Psoas muscle (tissue), 8 donors: ENCODE measurements around the gene ZNF41. TPM values are rescaled to one million over a fixed set of nuclear protein-coding genes. Genes with fewer than 3 reads are reported as not detected.

Experiments
- ATAC-seq, 4 donors: fragments of 200-7000 bp; cut with Tn5 transposase; one replicate each; pipeline ENCODE4 v1.9.1; 2020; ENCODE audit warnings: moderate library complexity in 3 of 4, mild to moderate bottlenecking in 2 of 4
- DNase-seq, 2 donors: peaks; one replicate each; pipeline ENCODE4 v3.0.0-alpha.2; 2020
- H3K27ac ChIP-seq: fragments of 200-600 bp; one replicate; pipeline ENCODE4 v1.8.0; 2022
- H3K27me3 ChIP-seq, 3 donors: fragments of 200-600 bp in 1 of 3; one replicate each; pipeline versions ENCODE4 v1.6.1 to v1.8.0; 2013 to 2022; ENCODE audit warnings: low read length in 2 of 3, mild to moderate bottlenecking in 2 of 3, moderate library complexity in 1 of 3; ENCODE audit not compliant: insufficient read depth in 3 of 3
- H3K36me3 ChIP-seq, 2 donors: fragments of 200-600 bp in 1 of 2; one replicate each; pipeline versions ENCODE4 v1.6.1 to v1.8.0; 2013 to 2022; ENCODE audit warnings: low read depth in 1 of 2, mild to moderate bottlenecking in 1 of 2, moderate library complexity in 1 of 2; ENCODE audit not compliant: insufficient read depth in 1 of 2
- H3K4me1 ChIP-seq: fragments of 200-600 bp; one replicate; pipeline ENCODE4 v1.8.0; 2022
- H3K4me3 ChIP-seq: fragments of 200-600 bp; one replicate; pipeline ENCODE4 v1.8.0; 2022; ENCODE audit warnings: mild to moderate bottlenecking
- H3K9me3 ChIP-seq: fragments of 200-600 bp; one replicate; pipeline ENCODE4 v1.8.0; 2022
- CTCF ChIP-seq: fragments of 200-600 bp; IDR thresholded peaks from one replicate; pipeline ENCODE4 v1.8.0; 2022; ENCODE audit warnings: antibody characterized with exemption
- WGBS, 3 donors: extraction: QIAGEN DNeasy Blood & Tissue Kit; methylation state at CpG; one replicate each; pipeline versions ENCODE4 v1.1.6 to v1.1.7; 2013; 5-methylcytosine and 5-hydroxymethylcytosine counted together
- intact Hi-C, 2 donors: fragments of 100-400 bp; cut with DNase I; formaldehyde crosslinking; loops; one replicate each; pipeline versions ENCODE4 v1.11.0 to v1.14.2; 2022
- polyA plus RNA-seq, 3 donors: library from polyadenylated mRNA; stranded (reverse); fragments of 200-250 nt; gene quantifications; one replicate each; pipeline ENCODE4 v1.2.3, GENCODE V29; 2013
- total RNA-seq, 4 donors: library from RNA; stranded (reverse); fragmentation: NEBNext Ultra II Directional in 2 of 4; extraction: Animal tissue kit (Norgen Biotek cat#: 25700) in 2 of 4; gene quantifications; one replicate each; pipeline versions ENCODE4 v1.2.1 to v1.2.4, GENCODE V29; 2021 to 2023
- donor health status: healthy with polysubstance abuse.
- donor health status: DM: no; HTN: no; CAD: no; lungs with moderate emphysema.
- donor health status: Bipolar disorder and iron deficiency.
- donor health status: healthy.
- donor health status: DM: yes; HTN: yes; CAD: no.
- donor health status: DM: no; HTN: no; CAD: no.
- donor health status: DM: no; HTN: no; CAD: no.
- donor health status: DM: yes; HTN: yes; CAD: no.

ZNF41 gene
- total and polyA plus RNA-seq, 7 donors = 5.3 to 17.7 (median 10.9) TPM

- 86 to 100% (median 92%) methylated on average over 6 of the region's 6 CpGs for WGBS, 3 donors
- peaks cover 0 to 14% of the 10 kb centered on the region in 2 donors for H3K36me3 ChIP-seq
- DNase-seq = no peak
- no peak for ATAC-seq
- peaks cover 0 to 2% (median 0%) of the 10 kb centered on the region in 3 donors for H3K27me3 ChIP-seq
- peaks cover 12% of the 10 kb centered on the region for H3K9me3 ChIP-seq
- H3K4me3 ChIP-seq = no peak overlapping the region
- TF ChIP-seq CTCF = no peak
- H3K27ac ChIP-seq = no peak overlapping the region
- H3K4me1 ChIP-seq = no peaks in the 10 kb centered on the region
- intact Hi-C loops = no loop called here
These were observed 24.5 kb downstream of the ZNF41 start for GRCh38 chrX:47458528-47458927.

GRCh38 chrX:47456080-47456479, 26.9 kb downstream of the ZNF41 start:
- peak; percentile 78 to 95 (median 93) for ATAC-seq
- WGBS, 3 donors = 43 to 46% (median 44%) methylated on average over 6 of the region's 6 CpGs
- intact Hi-C loops = no loop called here
- H3K27me3 ChIP-seq = peaks cover 0 to 2% (median 0%) of the 10 kb centered on the region in 3 donors
- no peak overlapping the region for H3K4me3 ChIP-seq
- peak; percentile 29 to 77 for DNase-seq
- TF ChIP-seq CTCF = no peak
- peaks cover 0 to 35% of the 10 kb centered on the region in 2 donors for H3K36me3 ChIP-seq
- no peaks in the 10 kb centered on the region for H3K4me1 ChIP-seq
- peaks cover 10% of the 10 kb centered on the region for H3K9me3 ChIP-seq
- H3K27ac ChIP-seq = peak overlapping the region; percentile 42

- H3K27ac ChIP-seq = no peak overlapping the region
- H3K4me3 ChIP-seq = no peak overlapping the region
- DNase-seq = no peak
- H3K27me3 ChIP-seq = peaks cover 0 to 2% (median 0%) of the 10 kb centered on the region in 3 donors
- peaks cover 26% of the 10 kb centered on the region for H3K9me3 ChIP-seq
- TF ChIP-seq CTCF = no peak
- no peak for ATAC-seq
- peaks cover 3 to 62% of the 10 kb centered on the region in 2 donors for H3K36me3 ChIP-seq
- intact Hi-C loops = no loop called here
- WGBS, 3 donors = 84 to 100% (median 98%) methylated on average over 6 to 8 of the region's 8 CpGs
- H3K4me1 ChIP-seq = no peaks in the 10 kb centered on the region
These were observed 30.9 kb downstream of the ZNF41 start for GRCh38 chrX:47452112-47452511.

GRCh38 chrX:47448165-47448806, 34.7 kb downstream of the ZNF41 start:
- 95 to 98% (median 96%) methylated on average over 6 of the region's 6 CpGs for WGBS, 3 donors
- Histone ChIP-seq H3K4me1 (no peaks in the 10 kb centered on the region), H3K9me3 (peaks cover 42% of the 10 kb centered on the region), H3K27ac (no peak overlapping the region), H3K4me3 (no peak overlapping the region), H3K36me3 (peaks cover 3 to 45% of the 10 kb centered on the region in 2 donors), H3K27me3 (no peaks in the 10 kb centered on the region)
- ATAC-seq (no peak), DNase-seq (no peak)
- intact Hi-C loops = no loop called here
- TF ChIP-seq CTCF = no peak

GRCh38 chrX:47447607-47448006, 35.4 kb downstream of the ZNF41 start:
- H3K4me1 ChIP-seq = no peaks in the 10 kb centered on the region
- TF ChIP-seq CTCF = no peak
- H3K9me3 ChIP-seq = peaks cover 45% of the 10 kb centered on the region
- H3K27me3 ChIP-seq = no peaks in the 10 kb centered on the region
- ATAC-seq (no peak), DNase-seq (no peak)
- peaks cover 3 to 41% of the 10 kb centered on the region in 2 donors for H3K36me3 ChIP-seq
- H3K4me3 ChIP-seq = no peak overlapping the region
- intact Hi-C loops = no loop called here
- H3K27ac ChIP-seq = no peak overlapping the region
- WGBS, 3 donors = 93 to 100% (median 99%) methylated on average over 11 of the region's 11 CpGs
